ENCODE measurements around the gene SLC35F3.

SLC35F3 gene

DNA sequence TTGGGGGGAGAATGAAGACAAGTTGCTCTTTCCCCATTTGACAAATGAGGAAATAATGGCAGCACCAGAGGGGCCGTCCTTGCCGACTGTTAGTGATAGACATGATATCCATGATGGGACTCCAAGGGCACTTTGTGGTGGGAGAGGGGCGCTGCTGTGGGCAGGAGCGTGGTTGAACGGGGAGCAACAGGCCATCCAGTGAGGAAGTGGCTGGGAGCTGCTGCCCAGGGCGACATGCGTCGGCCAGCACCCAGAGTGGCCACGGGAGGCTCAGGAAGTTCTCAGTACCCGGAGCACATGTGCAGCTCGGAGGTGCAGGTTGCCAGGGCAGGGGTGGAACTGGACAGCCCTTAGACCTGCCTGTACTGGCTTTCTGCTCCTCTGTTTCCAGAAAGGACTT is 71.0 kb downstream of the SLC35F3 start:
- DNase-seq, result no peak

DNA sequence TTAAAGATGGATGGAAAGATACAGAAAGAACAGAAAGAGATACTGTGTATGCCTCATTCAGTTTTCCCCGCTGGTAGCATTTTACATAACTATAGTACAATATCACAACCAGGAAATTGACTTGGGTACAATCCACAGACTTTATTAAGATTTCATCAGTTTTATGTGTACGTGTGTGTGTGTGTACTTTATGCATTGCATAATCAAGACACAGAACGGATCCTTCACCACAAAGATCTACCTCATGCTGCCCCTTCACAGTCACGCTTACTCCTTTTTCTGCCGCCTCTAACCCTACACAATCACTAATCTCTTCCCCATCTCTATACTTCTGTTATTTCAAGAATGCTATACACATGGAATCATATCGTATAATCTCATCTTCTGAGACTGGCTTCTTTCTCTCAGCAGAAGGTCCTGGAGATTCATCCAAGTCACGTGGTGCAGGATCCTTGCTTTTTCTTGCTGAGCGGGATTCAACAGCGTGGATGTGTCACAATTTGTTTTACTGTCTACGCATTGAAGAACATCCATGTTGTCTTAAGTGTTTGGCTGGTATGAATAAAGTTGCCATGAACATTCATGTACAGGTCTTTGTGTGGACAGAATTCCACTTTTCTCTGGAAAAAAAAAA is 76.7 kb downstream of the SLC35F3 start:
- DNase-seq, result no peak

GRCh38 chr1:233982827-233983518 is 78.5 kb downstream of the SLC35F3 start:
- DNase-seq, result no peak

GRCh38 chr1:233983811-233984210 is 79.3 kb downstream of the SLC35F3 start:
- DNase-seq, result no peak

GRCh38 chr1:233988963-233989696 is 84.7 kb downstream of the SLC35F3 start:
- no peak for DNase-seq

DNA sequence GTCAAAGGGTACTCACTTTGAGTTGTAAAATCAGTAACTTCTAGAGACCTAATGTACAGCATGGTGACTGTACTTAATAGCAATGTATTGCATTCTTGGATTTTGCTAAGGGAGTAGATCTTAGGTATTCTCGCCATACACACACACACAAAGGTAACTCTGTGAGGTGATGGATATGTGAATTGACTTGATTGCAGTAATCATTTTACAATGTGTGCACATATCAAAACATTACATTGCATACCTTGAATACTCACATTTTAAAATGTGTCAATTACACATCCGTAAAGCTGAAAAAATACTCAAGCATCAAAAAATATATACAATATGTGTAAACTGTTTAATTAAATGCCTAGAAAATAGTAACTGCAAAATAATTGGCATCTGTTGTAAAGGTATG is 86.0 kb downstream of the SLC35F3 start:
- no peak for DNase-seq

- no peak for DNase-seq
Measured at GRCh38 chr1:233993651-233994050, 89.2 kb downstream of the SLC35F3 start.

DNA sequence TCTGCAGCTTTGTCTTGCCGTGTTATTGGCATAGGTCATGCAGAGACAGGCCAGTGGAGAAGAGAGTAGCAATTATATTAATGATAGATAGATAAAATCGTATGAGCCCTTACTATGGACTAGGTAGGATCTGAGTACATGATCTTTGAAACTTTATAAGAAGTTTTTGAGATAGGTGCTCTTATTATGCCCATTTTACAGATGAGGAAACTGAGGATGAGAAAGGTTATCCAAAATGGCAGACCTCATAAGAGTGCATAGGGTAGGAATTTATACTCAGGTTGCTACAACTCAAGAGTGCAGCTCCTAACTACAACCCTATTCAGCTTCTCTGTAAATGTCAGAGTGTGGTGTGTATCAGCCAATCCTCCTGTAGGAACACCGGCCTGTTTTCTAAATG is 89.6 kb downstream of the SLC35F3 start:
- no peak for DNase-seq

DNA sequence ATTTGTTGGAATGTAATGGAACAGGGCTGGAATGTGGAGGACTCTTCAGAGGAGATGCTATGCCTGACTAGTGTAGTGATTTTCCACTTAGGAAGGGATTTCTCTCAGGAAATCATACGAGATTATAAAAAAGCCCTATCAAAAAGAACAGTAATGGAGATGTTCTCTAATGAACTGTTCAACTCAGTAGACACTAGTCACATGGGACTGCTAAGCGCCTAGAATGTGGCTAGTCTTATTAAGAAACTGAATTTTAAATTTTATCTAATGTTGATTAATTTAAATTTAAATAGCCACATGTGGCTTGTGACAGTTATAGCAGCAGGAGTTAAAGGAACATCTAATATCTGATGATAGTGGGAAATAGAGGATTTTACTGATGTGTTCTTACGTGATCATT is 94.0 kb downstream of the SLC35F3 start:
- DNase-seq, result no peak

GRCh38 chr1:233998891-233999290 is 94.4 kb downstream of the SLC35F3 start:
- DNase-seq, result no peak

DNA sequence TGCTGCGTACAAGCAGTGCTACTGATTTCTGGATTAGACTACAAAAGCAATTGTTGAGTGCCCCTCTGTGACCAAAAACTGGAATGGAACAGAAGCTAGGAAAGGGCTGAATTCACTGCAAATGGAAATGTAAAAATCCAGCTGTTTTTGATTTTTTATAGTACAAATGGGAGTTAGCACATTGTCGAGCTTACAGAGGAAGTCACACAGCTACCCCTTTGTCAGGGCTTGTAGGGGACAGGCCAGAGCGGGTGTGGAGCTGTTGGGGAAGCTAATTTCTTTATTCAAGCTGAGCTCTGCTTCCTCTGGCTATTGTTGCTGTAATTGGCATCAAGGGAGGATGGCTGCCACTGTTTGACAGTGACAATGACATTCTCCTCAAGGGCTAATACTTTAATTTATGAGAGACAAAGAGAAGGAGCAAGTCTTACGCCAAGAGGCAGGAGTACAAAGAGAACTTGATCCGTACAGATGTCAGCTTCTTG is 96.1 kb downstream of the SLC35F3 start:
- no peak for DNase-seq

- no peak for DNase-seq
Measured at GRCh38 chr1:234001817-234002216, 97.3 kb downstream of the SLC35F3 start.

DNA sequence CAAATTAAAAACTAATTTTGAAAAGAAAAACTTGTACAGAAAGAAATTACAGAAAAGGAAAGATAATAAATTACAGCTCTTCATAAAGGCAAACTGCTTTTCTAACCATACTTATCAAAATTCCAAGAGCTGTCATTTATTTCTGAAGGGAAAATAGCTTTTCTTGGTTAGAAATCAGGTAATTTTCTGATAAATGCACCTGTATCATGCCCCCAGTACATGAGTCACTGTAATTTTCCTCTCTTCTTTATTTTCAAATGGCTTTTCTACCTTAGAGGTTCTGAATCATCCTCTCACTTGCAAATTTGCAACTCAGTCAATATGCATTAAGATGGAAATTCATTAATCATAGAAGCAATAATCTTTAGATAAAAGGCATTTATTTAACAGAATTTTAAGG is 100.1 kb downstream of the SLC35F3 start:
- no peak for DNase-seq

- no peak for DNase-seq
Measured at GRCh38 chr1:234007684-234008083, 103.2 kb downstream of the SLC35F3 start.

- no peak for DNase-seq
Measured at GRCh38 chr1:234008591-234008990, 104.1 kb downstream of the SLC35F3 start.

DNA sequence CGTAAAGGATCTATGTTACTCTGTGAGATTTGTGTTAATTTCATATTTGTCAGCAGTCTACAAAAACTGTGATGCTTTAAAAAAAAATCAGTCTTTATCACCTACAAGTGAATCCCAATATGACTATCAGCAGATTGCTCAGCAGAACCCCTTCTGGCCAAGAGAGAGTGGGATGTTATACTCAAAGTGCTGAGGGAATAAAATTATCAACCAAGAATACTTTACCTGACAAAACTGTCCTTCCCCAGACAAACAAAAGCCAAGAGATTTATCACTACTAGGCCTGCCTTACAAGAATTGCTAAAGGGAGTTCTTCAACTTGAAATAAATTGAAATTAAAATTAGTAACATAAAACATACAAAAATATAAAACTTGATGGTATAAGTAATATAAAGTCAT is 105.2 kb downstream of the SLC35F3 start:
- DNase-seq, result no peak

- no peak for DNase-seq
Measured at GRCh38 chr1:234014208-234014607, 109.7 kb downstream of the SLC35F3 start.

- no peak for DNase-seq
Measured at GRCh38 chr1:234018816-234019215, 114.3 kb downstream of the SLC35F3 start.

DNA sequence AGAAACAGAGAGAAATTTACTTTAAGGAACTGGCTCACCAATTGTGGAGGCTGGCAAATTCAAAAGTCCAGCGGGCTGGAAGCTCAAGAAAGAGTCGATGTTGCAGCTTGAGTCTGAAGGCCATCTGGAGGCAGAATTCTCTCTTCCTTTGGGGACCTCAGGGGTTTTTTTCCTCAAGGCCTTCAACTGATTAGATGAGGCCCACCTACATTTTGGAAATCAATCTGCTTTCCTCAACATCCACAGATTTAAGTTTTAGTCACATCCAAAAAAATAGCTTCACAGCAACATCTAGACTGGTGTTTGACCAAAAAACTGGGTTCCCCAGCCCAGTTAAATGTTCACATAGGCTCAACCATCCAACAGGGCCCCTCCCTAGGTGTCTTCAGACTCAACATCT is 114.9 kb downstream of the SLC35F3 start:
- DNase-seq, result no peak

DNA sequence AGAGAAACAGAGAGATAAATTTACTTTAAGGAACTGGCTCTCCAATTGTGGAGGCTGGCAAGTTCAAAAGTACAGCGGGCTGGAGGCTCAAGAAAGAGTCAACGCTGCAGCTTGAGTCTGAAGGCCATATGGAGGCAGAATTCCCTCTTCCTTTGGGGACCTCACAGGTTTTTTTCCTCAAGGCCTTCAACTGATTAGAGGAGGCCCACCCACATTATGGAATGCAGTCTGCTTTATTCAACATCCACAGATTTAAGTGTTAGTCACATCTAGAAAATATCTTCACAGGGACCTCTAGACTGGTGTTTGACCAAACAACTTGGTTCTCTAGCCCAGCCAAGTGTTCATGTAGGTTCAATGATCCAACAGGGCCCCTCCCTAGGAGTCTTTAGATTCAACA is 117.8 kb downstream of the SLC35F3 start:
- DNase-seq, result no peak

DNA sequence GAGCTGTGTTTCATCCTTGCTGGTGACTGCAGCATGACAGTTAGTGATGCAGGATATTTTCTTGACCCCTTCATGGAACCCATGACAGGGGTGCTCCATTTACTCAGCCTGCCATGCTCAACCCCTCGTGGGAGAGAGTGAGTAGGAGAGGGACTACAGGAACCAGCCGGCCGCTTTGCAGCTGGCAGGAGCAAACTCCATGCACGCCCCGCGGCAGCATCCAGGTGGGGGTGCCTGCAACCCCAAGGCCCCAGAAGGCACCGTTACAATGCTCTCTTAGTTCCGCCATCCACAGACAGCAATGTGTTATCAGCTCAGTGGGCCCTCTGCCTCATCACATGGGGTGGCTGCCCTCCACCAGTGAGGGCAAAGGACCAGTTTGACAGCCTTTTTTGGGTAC is 135.1 kb downstream of the SLC35F3 start:
- DNase-seq, result no peak

DNA sequence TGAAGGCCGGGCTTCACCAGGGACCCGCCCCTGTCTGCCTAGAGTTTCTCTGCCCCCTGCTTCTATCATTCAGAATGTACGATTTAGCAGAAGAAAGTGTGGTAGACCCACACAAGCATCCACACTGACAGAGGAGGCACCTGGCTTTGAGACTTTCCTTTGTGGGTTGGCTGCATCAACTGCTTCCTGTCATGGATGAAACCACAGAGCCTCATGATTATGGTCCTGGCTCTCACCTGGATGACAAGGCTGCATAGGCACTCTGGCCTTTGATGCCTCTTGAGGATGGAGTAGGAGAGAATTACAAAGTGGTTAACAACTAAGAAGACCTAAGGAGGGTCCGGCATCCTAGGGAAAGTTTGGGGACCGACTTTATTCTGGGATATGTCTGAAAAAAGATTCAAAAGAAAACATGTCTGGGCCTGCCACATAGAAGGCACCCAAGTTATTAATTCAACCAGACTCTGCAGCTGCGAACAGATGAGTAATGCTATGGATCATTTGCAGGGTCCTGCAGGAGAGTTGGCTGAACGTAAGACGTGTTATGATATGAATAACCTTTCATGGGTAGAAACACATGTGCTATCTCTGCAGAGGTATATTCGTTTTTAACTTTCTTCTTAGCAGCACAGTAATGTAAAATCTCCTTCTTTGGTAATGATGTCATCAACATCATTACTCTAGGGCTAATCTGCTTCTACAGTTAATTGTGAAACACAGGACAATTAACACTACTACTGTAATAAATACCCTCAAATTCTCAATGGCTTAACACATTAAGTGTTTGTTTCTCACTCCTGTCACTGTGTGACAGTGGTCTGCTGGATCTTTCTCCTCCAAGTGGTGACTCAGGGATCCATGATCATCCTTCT is 136.2 kb downstream of the SLC35F3 start:
- DNase-seq, result no peak

GRCh38 chr1:234044079-234044478 is 139.6 kb downstream of the SLC35F3 start:
- no peak for DNase-seq

Data from activated CD4-positive, CD25-positive, alpha-beta regulatory T cell (primary cell).